ENCODE results near the gene BAIAP2. TPM values are rescaled to one million over a fixed set of nuclear protein-coding genes. Genes with fewer than 3 reads are reported as not detected.
"Not testable (repeated sequence)": the region's sequence is repeated elsewhere in the genome, so short reads cannot be mapped to it uniquely, and the experiment has no call there.

The BAIAP2 gene
- polyA plus RNA-seq, 2 of the 4 experiments (the other 2 are of a cell fraction), result 7.1 to 27.5 TPM

DNA sequence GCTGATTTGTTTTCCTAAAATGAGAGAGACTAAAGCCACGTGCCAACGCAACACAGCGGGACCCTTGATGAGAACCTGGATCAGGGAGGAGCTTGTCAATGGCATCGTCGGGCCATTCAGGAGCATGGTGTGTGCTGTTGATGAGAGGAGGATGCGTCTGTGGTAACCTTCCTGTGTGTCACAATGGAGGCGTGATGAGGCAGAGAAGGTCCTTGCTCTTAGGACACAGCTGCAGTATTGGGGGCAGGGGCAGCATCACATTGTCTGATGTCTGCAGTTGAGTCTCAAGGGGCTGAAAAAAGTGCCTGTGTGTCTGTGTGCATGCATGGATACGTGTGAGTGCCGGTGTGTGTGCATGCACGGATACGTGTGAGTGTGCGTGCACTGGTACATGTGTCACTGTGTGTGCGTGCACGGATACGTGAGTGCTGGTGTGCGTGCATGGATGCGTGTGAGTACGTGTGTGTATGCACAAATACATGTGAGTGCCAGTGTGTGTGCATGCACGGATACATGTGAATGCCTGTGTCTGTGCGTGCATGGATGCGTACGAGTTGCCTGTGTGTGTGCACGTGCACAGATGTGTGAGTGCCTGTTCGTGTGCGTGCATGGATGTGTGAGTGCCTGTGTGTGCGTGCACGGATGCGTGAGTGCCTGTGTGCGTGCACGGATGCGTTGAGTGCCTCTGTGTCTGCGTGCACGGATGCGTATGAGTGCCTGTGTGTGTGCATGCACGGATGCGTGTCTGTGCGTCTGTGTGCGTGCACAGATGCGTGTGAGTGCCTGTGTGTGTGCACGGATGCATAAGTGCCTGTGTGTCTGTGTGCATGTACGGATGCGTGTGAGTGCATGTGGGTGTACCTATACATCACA lies 39.3 kb downstream of the BAIAP2 start:
- ATAC-seq (no peak), FAIRE-seq (no peak), DNase-seq (ENCODE audit: low read depth in 1 of 2, low spot score in 1 of 2) (no peak)
- no peak overlapping the region for H3K4me3 ChIP-seq
- CTCF ChIA-PET, result interaction anchor here (1.0 to 2.6 kb wide), 6 partner anchors 12 to 51 kb away, joined by 3 to 9 read pairs (median 4); no protein-coding TSS in a partner anchor
- H3K9me3 ChIP-seq, result no peaks in the 10 kb centered on the region
- no peak for TF ChIP-seq GATA3 (IDR thresholded peaks at IDR 0.05; ENCODE audit: borderline replicate concordance)
- TF ChIP-seq FOXS1 (CRISPR knock-in tag; IDR thresholded peaks at IDR 0.05), result no peak
- TF ChIP-seq ZSCAN20 (CRISPR knock-in tag; IDR thresholded peaks at IDR 0.05), result no peak
- TF ChIP-seq POLR2AphosphoS2 (conservative IDR thresholded peaks at IDR 0.05; ENCODE audit: low read length), result no peak
- no peak for TF ChIP-seq HOXB13 (CRISPR knock-in tag; IDR thresholded peaks at IDR 0.05; ENCODE audit: low read depth)
- no peak for TF ChIP-seq KDM1A (IDR thresholded peaks at IDR 0.05; ENCODE audit: low read depth)
- TF ChIP-seq FOSB (CRISPR knock-in tag; IDR thresholded peaks at IDR 0.05), result no peak
- H3K4me2 ChIP-seq, result no peak overlapping the region
- WGBS (ENCODE audit: missing lambda C conversion rate), result 87% methylated on average over 42 of the region's 42 CpGs
- POLR2A ChIA-PET, result no interaction called here
- H3K4me1 ChIP-seq, result peaks cover 5% of the 10 kb centered on the region; the same call in 1 of the 3 replicates
- H3K27ac ChIP-seq, result no peak overlapping the region

GRCh38 chr17:81074875-81075274 lies 39.9 kb downstream of the BAIAP2 start:
- no peak for FAIRE-seq
- H3K9me3 ChIP-seq, result no peaks in the 10 kb centered on the region
- H3K4me1 ChIP-seq, result peaks cover 5% of the 10 kb centered on the region; the same call in 1 of the 3 replicates
- 76% methylated on average over 8 of the region's 8 CpGs for WGBS (ENCODE audit: missing lambda C conversion rate)
- H3K27ac ChIP-seq, result no peak overlapping the region
- ChIA-PET POLR2A (no interaction called here), CTCF (interaction anchor here (0.9 to 2.7 kb wide), 3 partner anchors 10 to 27 kb away, joined by 3 to 21 read pairs (median 3); no protein-coding TSS in a partner anchor)
- TF ChIP-seq CEBPB (IDR thresholded peaks at IDR 0.05) (no peak), RAD21 (conservative IDR thresholded peaks at IDR 0.05 in 1 of 2, IDR thresholded peaks at IDR 0.05 in 1 of 2) (no peak)
- DNase-seq (ENCODE audit: low read depth in 1 of 2, low spot score in 1 of 2), result no peak
- H3K4me3 ChIP-seq, result no peak overlapping the region
- ATAC-seq, result no peak; a peak in 1 of 6 replicates
- no peak overlapping the region for H3K4me2 ChIP-seq

GRCh38 chr17:81075307-81075706 lies 40.4 kb downstream of the BAIAP2 start:
- no peak overlapping the region for H3K4me3 ChIP-seq
- DNase-seq (ENCODE audit: low read depth in 1 of 2, low spot score in 1 of 2), result no peak
- H3K9me3 ChIP-seq, result no peaks in the 10 kb centered on the region
- ChIA-PET POLR2A (no interaction called here), CTCF (interaction anchor here (0.9 to 4.3 kb wide), 6 partner anchors 9 to 51 kb away, joined by 3 to 22 read pairs (median 10); no protein-coding TSS in a partner anchor)
- H3K4me1 ChIP-seq, result peaks cover 5% of the 10 kb centered on the region; the same call in 1 of the 3 replicates
- whole genome bisulfite sequencing (ENCODE audit: missing lambda C conversion rate), result 88% methylated on average over 17 of the region's 17 CpGs
- no peak for ATAC-seq
- no peak overlapping the region for H3K4me2 ChIP-seq
- H3K27ac ChIP-seq, result no peak overlapping the region
- TF ChIP-seq FOSL2 (IDR thresholded peaks at IDR 0.05) (no peak), FOSL2 (CRISPR knock-in tag; IDR thresholded peaks at IDR 0.05) (no peak), CEBPB (IDR thresholded peaks at IDR 0.05) (no peak)
- FAIRE-seq, result no peak

DNA sequence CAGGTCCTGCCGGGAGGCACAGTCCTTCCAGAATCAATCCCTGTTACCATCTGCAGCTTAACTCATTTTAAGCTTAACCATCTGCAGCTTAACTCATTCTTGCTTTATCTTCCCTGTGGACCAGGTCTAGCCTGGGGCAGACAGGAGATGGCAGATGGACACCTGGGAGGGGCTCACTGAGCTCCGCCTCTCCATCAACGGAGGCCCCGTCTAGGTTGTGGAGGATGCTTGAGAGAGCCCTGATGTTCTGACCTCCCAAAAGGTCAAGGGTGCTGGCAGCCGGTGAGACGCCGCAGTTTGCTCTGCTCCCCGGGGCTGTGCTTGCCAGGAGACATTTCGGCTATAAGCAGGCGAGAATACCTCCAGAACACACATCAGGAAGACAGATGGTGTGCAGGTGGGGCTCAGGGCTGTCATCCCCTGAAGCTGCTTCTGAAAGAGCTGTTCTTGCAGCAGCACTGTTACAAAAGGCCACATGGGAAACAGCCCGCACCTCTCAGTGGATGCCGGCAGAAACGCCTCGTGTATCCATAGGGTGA lies 41.3 kb downstream of the BAIAP2 start:
- no peak overlapping the region for H3K4me2 ChIP-seq
- ATAC-seq (no peak), FAIRE-seq (no peak), DNase-seq (ENCODE audit: low read depth in 1 of 2, low spot score in 1 of 2) (no peak)
- no peak for TF ChIP-seq JUNB (IDR thresholded peaks at IDR 0.05)
- TF ChIP-seq JUN (IDR thresholded peaks at IDR 0.05), result no peak
- TF ChIP-seq, protein P1, sequence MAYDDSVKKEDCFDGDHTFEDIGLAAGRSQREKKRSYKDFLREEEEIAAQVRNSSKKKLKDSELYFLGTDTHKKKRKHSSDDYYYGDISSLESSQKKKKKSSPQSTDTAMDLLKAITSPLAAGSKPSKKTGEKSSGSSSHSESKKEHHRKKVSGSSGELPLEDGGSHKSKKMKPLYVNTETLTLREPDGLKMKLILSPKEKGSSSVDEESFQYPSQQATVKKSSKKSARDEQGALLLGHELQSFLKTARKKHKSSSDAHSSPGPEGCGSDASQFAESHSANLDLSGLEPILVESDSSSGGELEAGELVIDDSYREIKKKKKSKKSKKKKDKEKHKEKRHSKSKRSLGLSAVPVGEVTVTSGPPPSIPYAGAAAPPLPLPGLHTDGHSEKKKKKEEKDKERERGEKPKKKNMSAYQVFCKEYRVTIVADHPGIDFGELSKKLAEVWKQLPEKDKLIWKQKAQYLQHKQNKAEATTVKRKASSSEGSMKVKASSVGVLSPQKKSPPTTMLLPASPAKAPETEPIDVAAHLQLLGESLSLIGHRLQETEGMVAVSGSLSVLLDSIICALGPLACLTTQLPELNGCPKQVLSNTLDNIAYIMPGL (CRISPR knock-in tag; IDR thresholded peaks at IDR 0.05; ENCODE audit: borderline replicate concordance), result no peak
- CTCF ChIA-PET, result interaction anchor here (1.1 to 4.3 kb wide), 6 partner anchors 14 to 52 kb away, joined by 3 to 22 read pairs (median 10); no protein-coding TSS in a partner anchor
- WGBS (ENCODE audit: missing lambda C conversion rate), result 79% methylated on average over 14 of the region's 14 CpGs
- no peaks in the 10 kb centered on the region for H3K9me3 ChIP-seq
- POLR2A ChIA-PET, result no interaction called here
- H3K4me1 ChIP-seq, result peaks cover 5% of the 10 kb centered on the region; the same call in 1 of the 3 replicates
- H3K27ac ChIP-seq, result no peak overlapping the region
- no peak overlapping the region for H3K4me3 ChIP-seq

GRCh38 chr17:81078026-81078913 lies 43.3 kb downstream of the BAIAP2 start:
- H3K4me3 ChIP-seq; H3K4me2 ChIP-seq; FAIRE-seq; DNase-seq (ENCODE audit: low read depth in 1 of 2, low spot score in 1 of 2); H3K4me1 ChIP-seq; H3K9me3 ChIP-seq; POLR2A ChIA-PET; ATAC-seq; H3K27ac ChIP-seq: not testable (repeated sequence)
- CTCF ChIA-PET, result interaction anchor here (0.7 to 4.3 kb wide), 9 partner anchors 9 to 651 kb away, joined by 3 to 23 read pairs (median 6); no protein-coding TSS in a partner anchor
- 89% methylated on average over 36 of the region's 45 CpGs for WGBS (ENCODE audit: missing lambda C conversion rate)

Data from A549 (cell line).